DOHH2 (cell line): ENCODE data around the gene PCSK9.

ENCODE experiments used
- H3F3A ChIP-seq: fragments of 200-600 bp; sonication (generic), shearing (Covaris generic); 2 replicates; pipeline ENCODE4 v1.6.0; 2016; ENCODE audit warnings: antibody characterized with exemption, mild to moderate bottlenecking; ENCODE audit not compliant: control insufficient read depth, insufficient read depth
- H3K27ac ChIP-seq: fragments of 200-600 bp; sonication (generic); 2 replicates; pipeline ENCODE4 v1.5.1; 2014; ENCODE audit warnings: low read depth, mild to moderate bottlenecking, low read length, moderate library complexity
- H3K27me3 ChIP-seq: fragments of 200-600 bp; sonication (generic); 2 replicates; pipeline ENCODE4 v1.6.1; 2014; ENCODE audit warnings: mild to moderate bottlenecking, low read length, mixed read lengths; ENCODE audit not compliant: control insufficient read depth
- H3K36me3 ChIP-seq: fragments of 200-600 bp; sonication (generic); 2 replicates; pipeline ENCODE4 v1.6.1; 2014; ENCODE audit warnings: mild to moderate bottlenecking, low read length, moderate library complexity, mixed read lengths; ENCODE audit not compliant: control insufficient read depth
- H3K4me1 ChIP-seq: fragments of 200-600 bp; sonication (generic); 2 replicates; pipeline ENCODE4 v1.6.1; 2014; ENCODE audit warnings: mild to moderate bottlenecking, low read length, mixed read lengths; ENCODE audit not compliant: control insufficient read depth
- H3K4me2 ChIP-seq: fragments of 200-600 bp; sonication (generic); 2 replicates; pipeline ENCODE4 v1.6.0; 2014; ENCODE audit warnings: mild to moderate bottlenecking, low read length, moderate library complexity
- H3K4me3 ChIP-seq: fragments of 200-600 bp; sonication (generic); 2 replicates; pipeline ENCODE4 v1.5.1; 2014; ENCODE audit warnings: mild to moderate bottlenecking, low read length, mixed read lengths
- H3K79me2 ChIP-seq: fragments of 200-600 bp; sonication (generic); 2 replicates; pipeline ENCODE4 v1.6.1; 2014; ENCODE audit warnings: mild to moderate bottlenecking, low read length, mixed read lengths; ENCODE audit not compliant: control insufficient read depth
- H3K9me2 ChIP-seq: fragments of 200-600 bp; sonication (generic); replicated peaks from 2 replicates; pipeline ENCODE4 v1.6.1; 2014; ENCODE audit warnings: mild to moderate bottlenecking, low read length, mixed read lengths; ENCODE audit not compliant: control insufficient read depth
- H3K9me3 ChIP-seq: fragments of 200-600 bp; sonication (generic); 2 replicates; pipeline ENCODE4 v1.6.1; 2014; ENCODE audit warnings: antibody characterized with exemption, low read length, mixed read lengths; ENCODE audit not compliant: control insufficient read depth, insufficient read depth
- H4K20me1 ChIP-seq: fragments of 200-600 bp; sonication (generic); 2 replicates; pipeline ENCODE4 v1.6.0; 2014; ENCODE audit warnings: low read depth, mild to moderate bottlenecking, antibody characterized with exemption, low read length, moderate library complexity; ENCODE audit not compliant: control insufficient read depth, insufficient read depth
- EZH2phosphoT487 ChIP-seq: fragments of 200-600 bp; sonication (generic); IDR thresholded peaks from 2 replicates; pipeline ENCODE4 v1.6.1; 2017; ENCODE audit warnings: borderline replicate concordance, mild to moderate bottlenecking, antibody characterized with exemption, low read length, moderate library complexity, mixed read lengths
- TF ChIP-seq, protein P1 (sequence below): fragments of 200-600 bp; sonication (generic); IDR thresholded peaks from one replicate; pipeline ENCODE4 v1.5.1; 2014; ENCODE audit warnings: antibody characterized with exemption, mild to moderate bottlenecking, low read depth, low read length; ENCODE audit not compliant: poor library complexity, severe bottlenecking

PCSK9 gene

GRCh38 chr1:55067914-55068313 is 28.6 kb downstream of the PCSK9 start:
- Histone ChIP-seq H3K27ac (no peak overlapping the region), H3K4me1 (no peaks in the 10 kb centered on the region), H3K79me2 (no peaks in the 10 kb centered on the region), H3F3A (no peaks in the 10 kb centered on the region), H3K4me3 (no peak overlapping the region), H3K4me2 (no peak overlapping the region), H3K27me3 (no peaks in the 10 kb centered on the region), H4K20me1 (no peaks in the 10 kb centered on the region), H3K36me3 (peaks cover 59% of the 10 kb centered on the region), H3K9me3 (no peaks in the 10 kb centered on the region), H3K9me2 (no peaks in the 10 kb centered on the region)
- no peak for TF ChIP-seq EZH2phosphoT487
- TF ChIP-seq, protein P1, sequence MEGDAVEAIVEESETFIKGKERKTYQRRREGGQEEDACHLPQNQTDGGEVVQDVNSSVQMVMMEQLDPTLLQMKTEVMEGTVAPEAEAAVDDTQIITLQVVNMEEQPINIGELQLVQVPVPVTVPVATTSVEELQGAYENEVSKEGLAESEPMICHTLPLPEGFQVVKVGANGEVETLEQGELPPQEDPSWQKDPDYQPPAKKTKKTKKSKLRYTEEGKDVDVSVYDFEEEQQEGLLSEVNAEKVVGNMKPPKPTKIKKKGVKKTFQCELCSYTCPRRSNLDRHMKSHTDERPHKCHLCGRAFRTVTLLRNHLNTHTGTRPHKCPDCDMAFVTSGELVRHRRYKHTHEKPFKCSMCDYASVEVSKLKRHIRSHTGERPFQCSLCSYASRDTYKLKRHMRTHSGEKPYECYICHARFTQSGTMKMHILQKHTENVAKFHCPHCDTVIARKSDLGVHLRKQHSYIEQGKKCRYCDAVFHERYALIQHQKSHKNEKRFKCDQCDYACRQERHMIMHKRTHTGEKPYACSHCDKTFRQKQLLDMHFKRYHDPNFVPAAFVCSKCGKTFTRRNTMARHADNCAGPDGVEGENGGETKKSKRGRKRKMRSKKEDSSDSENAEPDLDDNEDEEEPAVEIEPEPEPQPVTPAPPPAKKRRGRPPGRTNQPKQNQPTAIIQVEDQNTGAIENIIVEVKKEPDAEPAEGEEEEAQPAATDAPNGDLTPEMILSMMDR: no peak

GRCh38 chr1:55068638-55069037 is 29.3 kb downstream of the PCSK9 start:
- no peak for TF ChIP-seq EZH2phosphoT487
- TF ChIP-seq, protein P1: no peak
- no peaks in the 10 kb centered on the region for H3F3A ChIP-seq
- no peaks in the 10 kb centered on the region for H4K20me1 ChIP-seq
- H3K4me2 ChIP-seq: no peak overlapping the region
- H3K9me3 ChIP-seq: no peaks in the 10 kb centered on the region
- H3K27ac ChIP-seq: no peak overlapping the region
- H3K27me3 ChIP-seq: no peaks in the 10 kb centered on the region
- no peaks in the 10 kb centered on the region for H3K79me2 ChIP-seq
- H3K4me3 ChIP-seq: no peak overlapping the region
- peaks cover 67% of the 10 kb centered on the region for H3K36me3 ChIP-seq
- no peaks in the 10 kb centered on the region for H3K9me2 ChIP-seq
- no peaks in the 10 kb centered on the region for H3K4me1 ChIP-seq

GRCh38 chr1:55069280-55069679 is 29.9 kb downstream of the PCSK9 start:
- H3F3A ChIP-seq: no peaks in the 10 kb centered on the region
- no peak for TF ChIP-seq EZH2phosphoT487
- TF ChIP-seq, protein P1: no peak
- no peaks in the 10 kb centered on the region for H3K9me3 ChIP-seq
- H3K27me3 ChIP-seq: no peaks in the 10 kb centered on the region
- H3K4me2 ChIP-seq: no peak overlapping the region
- H3K9me2 ChIP-seq: no peaks in the 10 kb centered on the region
- H3K27ac ChIP-seq: no peak overlapping the region
- H3K4me3 ChIP-seq: no peak overlapping the region
- peaks cover 73% of the 10 kb centered on the region for H3K36me3 ChIP-seq
- no peaks in the 10 kb centered on the region for H4K20me1 ChIP-seq
- no peaks in the 10 kb centered on the region for H3K4me1 ChIP-seq
- H3K79me2 ChIP-seq: no peaks in the 10 kb centered on the region
